Mesothelial cell of epicardium (in vitro differentiated cells): Measurements from ENCODE around the gene GIPR. TPM values are rescaled to one million over a fixed set of nuclear protein-coding genes. Genes with fewer than 3 reads are reported as not detected.

ENCODE experiments used
- DNase-seq, 2 experiments: peaks; one replicate each; pipeline ENCODE4 v3.0.0; 2021; ENCODE audit warnings: low spot score in 2 of 2; ENCODE audit not compliant: unreplicated experiment in 2 of 2
- H3K27ac Mint-ChIP-seq: 2 replicates; pipeline ENCODE4 v1.8.0; 2021; ENCODE audit warnings: mixed read lengths
- H3K27me3 Mint-ChIP-seq: 2 replicates; pipeline ENCODE4 v1.8.0; 2021; ENCODE audit warnings: low read depth, mixed read lengths
- H3K36me3 Mint-ChIP-seq: 2 replicates; pipeline ENCODE4 v1.8.0; 2021; ENCODE audit warnings: mixed read lengths
- H3K4me1 Mint-ChIP-seq: 2 replicates; pipeline ENCODE4 v1.8.0; 2021; ENCODE audit warnings: mixed read lengths
- H3K4me3 Mint-ChIP-seq: 2 replicates; pipeline ENCODE4 v1.8.0; 2021; ENCODE audit warnings: mild to moderate bottlenecking, moderate library complexity, mixed read lengths
- H3K9me3 Mint-ChIP-seq: 2 replicates; pipeline ENCODE4 v1.8.0; 2021; ENCODE audit warnings: mixed read lengths
- CTCF ChIP-seq: fragments of 200-600 bp; sonication (generic); IDR thresholded peaks from one replicate; pipeline ENCODE4 v1.5.0; 2021; ENCODE audit warnings: antibody characterized with exemption; ENCODE audit not compliant: unreplicated experiment
- total RNA-seq: library from RNA; stranded (reverse); gene quantifications from 3 replicates; pipeline ENCODE4 v1.2.1, GENCODE V29; 2021

The GIPR gene
- total RNA-seq, 1 donor from 2014 or later, result 5.1 TPM

GRCh38 chr19:45663800-45664199, 4.2 kb upstream of the GIPR start:
- DNase-seq, result no peak
- no peak for TF ChIP-seq CTCF
- H3K4me3 Mint-ChIP-seq, result no peak overlapping the region
- H3K27me3 Mint-ChIP-seq, result peaks cover 39% of the 10 kb centered on the region
- peaks cover 11% of the 10 kb centered on the region for H3K4me1 Mint-ChIP-seq
- H3K27ac Mint-ChIP-seq, result no peak overlapping the region
- no peaks in the 10 kb centered on the region for H3K9me3 Mint-ChIP-seq
- H3K36me3 Mint-ChIP-seq, result no peaks in the 10 kb centered on the region

- TF ChIP-seq CTCF, result no peak
- DNase-seq, result no peak
- H3K9me3 Mint-ChIP-seq, result no peaks in the 10 kb centered on the region
- no peak overlapping the region for H3K4me3 Mint-ChIP-seq
- H3K4me1 Mint-ChIP-seq, result peaks cover 15% of the 10 kb centered on the region
- H3K36me3 Mint-ChIP-seq, result no peaks in the 10 kb centered on the region
- H3K27me3 Mint-ChIP-seq, result peaks cover 43% of the 10 kb centered on the region
- no peak overlapping the region for H3K27ac Mint-ChIP-seq
Measured at GRCh38 chr19:45664575-45664974, 3.4 kb upstream of the GIPR start.

- Mint-ChIP-seq H3K9me3 (no peaks in the 10 kb centered on the region), H3K4me1 (peaks cover 19% of the 10 kb centered on the region), H3K4me3 (peak overlapping the region; percentile 59), H3K27ac (no peak overlapping the region), H3K27me3 (peaks cover 67% of the 10 kb centered on the region), H3K36me3 (no peaks in the 10 kb centered on the region)
- DNase-seq, result no peak
- TF ChIP-seq CTCF, result no peak
Measured at GRCh38 chr19:45668342-45668871, 386 bp downstream of the GIPR start.

- Mint-ChIP-seq H3K27me3 (peaks cover 62% of the 10 kb centered on the region), H3K36me3 (no peaks in the 10 kb centered on the region), H3K9me3 (no peaks in the 10 kb centered on the region), H3K27ac (no peak overlapping the region), H3K4me3 (peak overlapping the region; percentile 55), H3K4me1 (peaks cover 19% of the 10 kb centered on the region)
- TF ChIP-seq CTCF, result no peak
- DNase-seq, result peak; percentile 58 to 80
Measured at GRCh38 chr19:45670670-45671453, 2.8 kb downstream of the GIPR start.

GRCh38 chr19:45674946-45675345, 6.9 kb downstream of the GIPR start:
- no peaks in the 10 kb centered on the region for H3K36me3 Mint-ChIP-seq
- no peak overlapping the region for H3K4me3 Mint-ChIP-seq
- peaks cover 17% of the 10 kb centered on the region for H3K4me1 Mint-ChIP-seq
- H3K27ac Mint-ChIP-seq, result no peak overlapping the region
- no peak for TF ChIP-seq CTCF
- peaks cover 37% of the 10 kb centered on the region for H3K27me3 Mint-ChIP-seq
- no peaks in the 10 kb centered on the region for H3K9me3 Mint-ChIP-seq
- no peak for DNase-seq
